Dermis blood vessel endothelial cell (primary cell): ENCODE measurements around the gene RAPGEF5. TPM values are rescaled to one million over a fixed set of nuclear protein-coding genes. Genes with fewer than 3 reads are reported as not detected.

Experiments used
- DNase-seq: peaks from one replicate; pipeline ENCODE4 v3.0.0; 2010
- total RNA-seq: library from RNA; depleted of rRNA; stranded (reverse); fragments of >200 nt; gene quantifications from 2 replicates; pipeline ENCODE4 v1.2.3, GENCODE V29; 2014

Gene RAPGEF5
- total RNA-seq, 1 donor from 2014 or later, result 269 TPM

DNA sequence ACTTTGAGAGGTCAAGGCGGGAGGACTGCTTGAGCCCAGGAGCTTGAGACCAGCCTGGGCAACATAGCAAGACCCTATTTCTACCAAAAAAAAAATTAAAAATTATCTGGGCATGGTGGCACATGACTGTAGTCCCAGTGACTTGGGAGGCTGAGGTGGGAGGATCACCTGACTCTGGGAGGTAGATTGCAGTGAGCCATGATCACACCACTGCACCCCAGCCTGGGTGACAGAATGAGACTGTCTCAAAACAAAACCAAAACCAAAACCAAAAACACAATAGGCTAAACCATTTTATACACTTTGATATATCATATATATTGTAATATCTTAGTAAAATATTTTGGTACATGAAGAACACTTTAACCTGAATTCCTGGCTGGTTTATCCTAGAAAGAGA lies 101.6 kb downstream of the RAPGEF5 start:
- DNase-seq, result no peak

DNA sequence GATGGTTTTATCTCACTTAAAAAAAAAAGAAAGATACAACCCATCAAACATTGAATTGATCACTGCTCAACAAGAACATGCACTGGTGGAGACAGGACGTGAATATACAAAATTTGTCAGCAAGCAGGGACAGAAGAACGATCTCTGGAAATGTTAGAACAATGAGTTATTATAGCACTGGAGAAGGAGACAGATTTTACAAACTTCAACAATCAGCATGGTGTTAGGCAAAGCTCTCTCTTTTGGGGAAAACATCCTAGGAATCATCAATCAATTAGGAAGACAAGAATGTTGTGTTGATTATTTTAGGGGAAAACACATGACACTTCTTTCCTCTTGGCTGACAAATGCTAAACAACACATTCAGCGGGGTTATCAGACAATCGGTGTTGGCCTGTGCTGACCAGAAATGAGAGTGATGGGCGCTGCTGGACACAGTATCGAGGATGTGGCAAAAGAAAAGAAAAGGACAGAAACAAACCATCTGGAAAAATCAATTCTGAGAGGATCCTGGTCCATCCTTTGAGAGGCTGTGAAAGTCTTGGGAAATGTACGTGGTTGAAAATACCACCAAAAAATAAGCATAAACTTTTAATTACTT lies 103.9 kb downstream of the RAPGEF5 start:
- DNase-seq, result no peak

DNA sequence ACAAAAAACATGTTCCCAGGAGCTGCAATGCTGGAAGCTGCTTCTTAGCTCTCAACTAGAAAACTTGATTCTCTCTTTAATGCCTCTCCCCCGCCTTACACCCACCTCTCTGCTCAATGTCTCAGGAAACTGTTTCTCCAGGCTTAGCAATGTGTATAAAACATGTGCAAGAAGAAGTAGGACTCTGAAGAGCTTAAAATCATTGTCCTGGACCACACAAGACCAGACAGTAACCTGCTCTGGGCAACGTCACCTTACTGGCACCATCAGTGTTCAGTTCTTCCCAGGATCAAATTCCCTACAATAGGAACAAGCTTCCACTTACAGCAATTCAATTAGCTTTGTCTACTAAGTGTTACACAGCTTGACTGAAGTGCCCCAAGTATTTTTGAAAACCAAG lies 104.9 kb downstream of the RAPGEF5 start:
- no peak for DNase-seq

DNA sequence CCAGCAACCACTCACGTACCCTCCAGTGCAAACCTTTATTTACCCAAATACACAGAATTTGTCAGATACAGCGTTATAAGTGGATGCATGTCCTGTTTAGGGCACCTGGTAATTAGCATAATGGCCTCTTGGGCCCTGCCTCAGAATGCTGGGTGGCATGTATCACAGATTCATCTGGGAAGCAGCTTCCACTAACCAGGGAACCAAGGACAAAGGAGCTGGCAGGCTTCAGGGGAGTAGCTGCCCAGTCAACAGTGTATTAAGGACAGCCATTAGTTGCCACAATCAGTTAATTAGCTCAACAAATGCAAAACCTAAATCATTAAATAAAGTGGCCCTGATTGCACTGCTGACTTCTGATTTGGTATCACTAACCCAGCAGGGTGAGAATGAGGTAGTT lies 105.7 kb downstream of the RAPGEF5 start:
- DNase-seq, result no peak

DNA sequence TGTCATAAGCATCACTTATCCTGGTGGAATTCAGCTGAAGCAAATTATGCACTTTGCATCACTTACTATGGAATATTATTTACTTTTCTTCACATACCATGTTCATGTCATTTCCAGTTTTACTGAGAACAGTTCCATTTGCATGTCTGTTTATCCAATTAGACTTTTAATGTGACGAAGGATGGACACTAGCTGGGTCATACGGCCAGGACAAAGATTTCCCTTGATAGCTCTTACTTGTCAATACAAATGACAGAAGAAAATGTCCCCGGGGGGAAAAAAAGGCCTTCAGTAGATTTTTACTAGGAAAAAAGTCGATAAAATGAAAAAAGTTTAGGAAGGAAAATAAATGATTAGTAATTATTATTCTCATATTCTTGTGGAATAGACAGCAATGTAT lies 106.6 kb downstream of the RAPGEF5 start:
- no peak for DNase-seq

DNA sequence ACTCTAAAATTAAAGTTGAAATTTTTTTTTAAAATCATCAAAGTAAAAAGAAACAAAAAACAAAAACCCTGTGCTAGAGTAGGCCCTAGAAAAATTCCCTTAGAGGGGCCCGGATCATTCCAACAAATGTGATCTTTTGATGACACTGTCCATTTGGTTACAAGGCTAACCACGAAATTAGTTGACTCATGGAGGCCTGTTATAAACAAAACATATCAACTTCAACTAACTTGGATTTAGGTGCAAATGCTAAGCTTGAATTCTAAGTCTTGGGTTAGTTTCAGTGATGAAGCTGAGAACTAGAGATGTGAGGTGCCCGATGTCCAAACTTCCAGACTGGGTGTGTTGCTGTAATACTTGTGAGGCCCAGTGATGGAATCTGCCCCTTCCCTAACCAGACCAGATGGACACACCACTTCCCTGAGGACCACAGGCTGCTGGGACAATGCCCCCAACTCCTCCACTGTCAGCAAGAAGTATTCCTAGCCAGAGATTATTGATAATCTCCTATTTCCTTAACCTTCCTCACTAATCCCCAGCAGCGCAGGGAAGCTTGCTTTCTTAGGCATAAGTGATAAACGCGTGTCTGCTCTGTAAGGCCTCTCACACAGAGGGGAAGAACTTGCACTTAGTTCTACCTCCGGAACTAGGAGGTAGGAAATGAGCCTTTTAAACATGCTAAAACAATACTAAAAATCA lies 108.7 kb downstream of the RAPGEF5 start:
- DNase-seq, result no peak

DNA sequence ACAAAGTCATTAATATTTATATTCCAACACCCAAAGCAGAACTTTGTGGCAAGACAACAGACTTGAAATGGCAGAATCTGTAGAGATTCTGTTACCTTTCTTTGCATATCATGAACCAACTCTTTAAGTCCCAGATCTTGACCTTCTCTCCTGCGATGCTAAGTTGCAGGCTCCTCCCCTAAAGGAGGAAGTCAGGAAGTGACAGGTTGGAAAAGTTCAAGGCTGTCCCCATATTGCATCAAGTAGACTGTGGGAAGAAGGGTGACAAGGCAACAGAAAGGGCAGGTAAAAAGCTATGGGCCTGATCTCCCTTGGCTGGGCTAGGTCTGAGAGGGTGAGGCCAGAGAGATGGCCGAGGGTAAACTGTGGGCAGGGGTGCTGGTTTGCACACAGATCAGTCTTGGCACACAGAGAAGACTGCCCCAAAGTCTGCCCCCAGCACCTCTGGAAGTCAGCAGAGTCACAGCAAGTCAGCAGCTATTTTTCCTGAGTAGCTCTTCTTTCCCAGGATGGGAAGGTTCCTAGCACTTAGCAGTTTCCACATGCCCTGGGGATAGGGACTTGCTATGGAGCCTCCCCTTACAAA lies 115.1 kb downstream of the RAPGEF5 start:
- no peak for DNase-seq

DNA sequence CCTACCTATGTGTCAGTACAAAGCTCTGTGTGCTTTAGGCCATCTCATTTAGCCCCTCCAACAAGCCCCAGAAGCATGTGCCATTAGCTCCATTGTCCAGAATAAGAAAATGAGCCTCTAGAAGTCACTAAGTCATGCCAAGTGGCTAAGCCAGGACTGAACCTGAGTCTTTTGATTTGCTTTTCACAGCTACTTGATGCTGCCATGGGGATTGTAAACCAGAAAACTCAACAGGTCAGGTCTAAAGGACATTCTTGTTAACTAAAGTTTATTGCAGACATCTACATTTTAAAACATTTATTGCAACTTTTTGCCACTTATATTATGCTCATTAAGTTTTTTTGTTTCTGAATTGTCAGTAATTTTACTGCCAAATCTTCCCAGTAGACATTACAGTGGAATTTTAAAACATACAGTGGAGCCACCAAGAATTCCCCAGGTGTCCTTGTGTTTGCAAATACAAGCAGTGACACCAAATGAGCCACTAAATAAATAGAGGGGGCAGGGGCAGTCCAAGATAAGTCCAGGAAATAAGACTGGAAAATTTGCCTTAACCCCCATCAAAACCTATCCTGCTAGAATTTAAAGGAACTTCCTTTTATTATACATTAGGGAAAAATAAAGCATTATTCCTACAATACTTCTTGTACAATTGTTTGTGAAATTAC lies 115.9 kb downstream of the RAPGEF5 start:
- no peak for DNase-seq

DNA sequence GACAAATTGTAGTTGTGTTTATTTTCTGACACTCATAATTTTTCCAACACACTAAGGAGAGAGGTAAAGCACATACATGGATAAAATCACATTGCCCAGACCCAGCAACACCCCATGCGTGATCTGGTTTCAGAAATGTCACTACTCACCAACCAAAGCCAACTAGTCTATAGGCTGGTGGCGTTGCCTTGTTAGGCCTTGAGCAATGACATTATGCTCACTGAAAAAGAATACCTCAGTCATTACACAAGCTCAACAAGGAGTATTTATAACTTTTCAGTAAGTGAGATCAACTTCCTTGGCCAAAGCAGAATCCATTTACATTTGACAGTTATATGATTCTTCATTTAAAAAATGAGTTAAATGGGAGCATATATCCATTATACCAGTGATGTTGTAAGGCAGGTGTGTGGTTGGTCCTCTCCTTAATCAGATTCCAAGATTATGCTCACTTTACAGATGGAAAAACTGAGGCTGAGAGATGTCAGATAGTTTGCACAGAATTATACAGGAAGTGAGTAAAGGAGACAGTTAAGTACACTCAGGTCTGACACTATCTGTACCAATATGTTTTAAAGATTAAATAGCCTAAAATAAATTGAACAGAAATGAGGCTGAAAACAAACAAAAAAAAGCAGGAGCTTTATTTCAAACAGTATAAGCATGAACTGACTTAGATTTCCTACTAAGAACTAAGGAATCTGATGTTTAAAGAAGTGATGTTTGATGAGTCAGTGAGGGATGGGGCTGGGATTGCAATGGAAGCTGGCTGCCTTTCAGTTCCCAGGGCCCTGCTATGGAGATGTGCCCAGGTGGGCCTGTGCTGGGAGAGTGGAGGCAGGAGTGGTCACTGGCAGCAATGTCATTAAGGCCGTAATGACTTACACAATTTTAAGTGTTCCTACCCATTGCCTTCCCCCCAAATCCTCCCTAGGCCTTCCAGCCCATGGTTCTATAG lies 118.3 kb downstream of the RAPGEF5 start:
- DNase-seq, result no peak

DNA sequence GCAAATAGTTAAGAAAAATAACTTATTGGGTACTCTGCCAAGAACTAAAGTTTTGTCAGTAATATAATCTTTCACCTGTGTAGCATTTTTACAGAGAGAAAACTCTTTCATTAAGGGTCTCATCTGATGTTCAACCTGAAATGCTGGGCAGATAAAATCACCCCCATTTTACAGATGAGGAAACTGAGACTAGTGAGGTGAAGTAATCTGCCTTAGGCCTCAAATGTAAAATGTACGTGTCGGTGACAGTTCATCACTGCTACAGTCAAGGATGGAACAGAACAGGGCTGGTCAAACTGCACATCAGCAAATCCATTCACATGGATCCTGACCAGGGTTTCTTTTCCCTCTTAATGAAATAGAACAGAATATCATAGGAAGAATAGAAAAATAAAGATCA lies 121.8 kb downstream of the RAPGEF5 start:
- no peak for DNase-seq

DNA sequence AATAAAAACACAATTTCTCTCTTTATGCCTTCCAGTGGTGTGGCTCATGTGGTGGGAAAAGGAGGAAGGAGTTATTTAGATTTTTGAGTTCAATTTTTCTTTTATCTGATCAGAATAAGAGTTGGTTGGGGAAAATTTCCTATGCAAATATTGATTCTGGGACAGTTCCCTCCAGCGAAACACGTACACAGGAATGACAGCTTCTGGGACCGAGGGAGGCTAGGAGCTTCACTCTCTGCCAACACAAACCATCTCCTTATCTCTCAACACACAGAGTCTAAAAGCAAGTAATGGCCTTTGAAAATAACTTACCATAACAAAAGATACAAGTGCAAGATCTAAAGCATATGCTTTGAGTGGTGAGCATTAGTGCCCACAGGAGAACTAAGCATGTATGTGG lies 122.7 kb downstream of the RAPGEF5 start:
- no peak for DNase-seq

DNA sequence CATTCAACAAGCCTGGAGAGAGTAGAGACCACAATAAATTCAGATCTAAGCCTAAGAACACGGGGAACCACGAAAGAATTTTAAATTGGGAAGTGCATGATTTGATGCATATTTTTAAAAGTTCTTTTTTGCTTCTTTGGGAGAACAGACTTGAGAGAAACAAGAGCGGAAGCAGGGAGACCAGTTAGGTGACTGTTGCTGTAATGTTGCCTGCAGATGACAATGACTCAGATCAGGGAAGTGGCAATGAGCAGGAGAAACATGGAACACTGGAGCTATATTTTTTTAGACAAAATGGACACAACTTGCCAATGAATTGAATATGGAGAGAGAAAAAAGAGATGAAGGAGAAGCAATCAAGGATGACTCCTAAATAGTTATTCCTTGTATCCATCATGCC lies 125.1 kb downstream of the RAPGEF5 start:
- DNase-seq, result no peak

DNA sequence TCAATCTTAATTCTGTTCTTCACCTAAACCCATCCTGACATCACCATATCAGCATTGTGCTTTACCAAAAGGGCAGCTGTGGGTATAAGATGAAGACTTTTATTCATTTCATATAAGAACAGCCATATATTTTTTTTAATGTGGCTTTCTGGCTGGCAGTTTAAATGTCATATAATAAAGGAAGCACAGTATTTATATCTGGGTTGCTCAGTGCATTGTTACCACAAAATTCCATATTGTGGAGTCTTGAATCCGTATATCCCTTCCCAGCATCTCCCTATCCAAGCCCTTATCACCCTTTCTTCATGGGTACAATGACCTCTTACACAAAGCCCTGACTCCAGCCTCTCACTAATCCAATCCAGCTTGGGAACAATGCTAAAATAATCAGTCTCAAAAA lies 125.8 kb downstream of the RAPGEF5 start:
- no peak for DNase-seq

DNA sequence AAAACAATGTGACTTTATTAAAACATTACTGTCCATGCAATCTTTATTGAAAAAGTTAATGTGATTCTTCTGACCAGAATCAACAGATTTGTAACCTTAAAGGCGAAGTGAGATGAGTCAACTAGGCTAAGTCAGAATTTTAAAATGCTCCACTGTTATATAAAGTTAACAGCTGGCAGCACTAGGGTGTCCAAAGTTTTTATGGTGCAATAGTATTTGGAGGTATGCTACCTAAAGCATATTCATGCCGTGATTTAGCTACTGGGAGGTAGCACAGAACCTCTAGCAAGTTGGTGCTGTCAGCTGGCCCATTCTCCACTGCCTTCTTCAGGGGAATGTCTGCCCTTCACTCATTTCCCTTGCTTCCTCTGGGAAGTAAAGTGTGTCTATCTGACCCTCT lies 126.7 kb downstream of the RAPGEF5 start:
- no peak for DNase-seq

DNA sequence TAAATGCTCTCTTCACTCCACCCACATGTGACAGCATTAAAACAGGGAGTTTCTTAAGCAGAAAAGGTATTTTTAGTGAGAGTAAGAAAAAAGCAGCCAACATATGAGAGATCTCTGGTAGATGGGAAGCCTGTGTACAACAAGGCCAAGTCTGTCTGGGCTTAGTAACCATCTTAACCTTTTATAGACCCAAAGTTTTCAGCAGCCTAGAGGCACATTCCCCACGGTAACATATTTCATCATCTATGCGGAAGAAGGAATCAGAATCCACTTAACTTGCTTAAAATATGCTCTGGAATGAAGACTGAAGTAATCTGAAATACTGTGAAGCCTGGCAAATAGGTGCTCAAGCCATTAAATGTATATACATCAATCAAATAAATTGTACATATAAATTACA lies 127.8 kb downstream of the RAPGEF5 start:
- no peak for DNase-seq

DNA sequence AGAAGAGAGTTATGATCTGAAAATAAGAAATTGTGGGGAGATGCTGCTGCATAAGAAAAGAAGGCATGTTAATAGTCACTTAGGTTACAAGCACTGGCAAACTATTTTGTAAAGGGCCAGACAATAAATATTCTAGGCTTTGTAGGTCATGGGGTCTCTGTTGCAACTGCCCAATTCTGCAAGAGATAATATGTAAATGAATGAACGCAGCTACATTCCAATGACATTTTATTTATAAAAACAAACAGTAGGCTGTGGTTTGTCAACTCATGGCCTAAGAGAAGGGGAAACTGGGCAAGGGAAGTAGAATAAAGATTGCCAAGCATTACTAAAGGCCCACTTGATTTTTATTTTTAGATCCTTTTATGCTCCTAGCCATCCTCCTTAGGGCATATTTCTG lies 133.1 kb downstream of the RAPGEF5 start:
- no peak for DNase-seq

DNA sequence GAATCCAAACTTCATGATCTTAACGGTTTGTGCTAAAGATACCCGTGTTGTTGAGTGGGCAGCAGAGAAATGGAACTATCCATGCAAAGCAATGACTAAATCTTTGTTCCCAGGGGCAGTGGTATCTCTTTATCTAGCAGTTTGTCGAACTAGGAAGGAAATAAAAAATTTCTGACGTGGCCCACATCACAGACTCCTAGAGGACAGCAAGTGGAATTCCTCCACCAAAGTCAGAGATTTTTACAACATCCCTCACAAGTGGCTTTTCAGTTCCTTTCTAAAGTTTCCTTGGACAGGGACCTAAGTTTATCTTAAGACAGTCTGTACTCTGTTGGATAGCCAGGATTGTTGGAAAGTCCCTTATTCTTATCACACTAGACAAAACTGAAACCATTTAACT lies 136.0 kb downstream of the RAPGEF5 start:
- peak; percentile 85 for DNase-seq

DNA sequence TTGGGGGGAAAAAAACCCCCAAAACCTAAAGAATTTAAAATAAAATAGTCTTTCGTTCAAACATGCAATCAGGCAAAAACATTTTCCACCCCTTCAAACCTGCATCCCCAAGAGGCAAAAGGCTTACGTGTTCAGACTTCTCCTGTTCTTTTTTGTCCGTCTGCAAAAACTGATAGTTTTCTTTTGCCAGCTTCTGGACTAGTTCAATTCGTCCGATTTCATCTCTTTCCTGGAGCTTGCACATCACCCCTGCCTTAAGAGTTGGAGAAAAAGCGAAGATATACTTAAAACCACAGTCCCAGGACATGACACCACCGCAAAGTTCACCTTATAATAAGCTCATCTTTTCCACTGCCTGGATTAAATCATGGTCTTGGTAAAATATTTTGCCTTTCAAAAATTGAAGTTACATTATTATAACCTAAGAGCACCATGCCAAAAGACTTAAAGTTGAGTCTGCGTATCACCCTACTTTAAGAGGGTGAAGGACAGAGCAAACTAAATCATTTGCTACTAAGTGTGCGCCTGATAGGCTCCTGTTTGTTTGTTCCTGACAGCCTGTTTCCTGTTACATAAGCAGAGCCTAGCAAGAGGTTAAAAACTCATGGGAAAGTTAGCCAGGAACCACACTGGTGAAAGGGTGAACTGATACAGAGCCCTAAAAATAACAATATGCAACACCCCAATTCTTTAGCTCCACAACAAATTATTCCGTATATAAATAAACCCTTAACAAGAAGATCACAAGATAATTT lies 137.0 kb downstream of the RAPGEF5 start:
- DNase-seq, result peak; percentile 96

DNA sequence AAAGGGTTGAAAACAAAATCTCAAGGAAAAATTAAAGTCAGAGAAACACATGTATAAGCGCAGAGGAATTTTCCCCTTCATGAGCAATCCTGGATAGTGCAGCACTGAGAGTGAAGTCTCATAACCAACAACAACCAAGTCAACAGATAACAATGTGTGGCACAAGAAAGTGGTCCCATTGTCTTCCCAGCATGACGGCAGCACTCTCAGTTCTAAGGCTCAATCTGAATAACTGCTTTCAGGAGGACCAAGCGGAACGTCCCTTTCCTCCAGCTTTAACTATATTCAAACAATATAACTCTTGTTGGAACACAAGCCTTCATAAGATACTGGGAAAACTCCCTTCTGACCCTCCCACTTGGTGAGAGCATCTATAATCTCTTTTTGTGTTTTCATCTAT lies 137.9 kb downstream of the RAPGEF5 start:
- DNase-seq, result peak; percentile 88

DNA sequence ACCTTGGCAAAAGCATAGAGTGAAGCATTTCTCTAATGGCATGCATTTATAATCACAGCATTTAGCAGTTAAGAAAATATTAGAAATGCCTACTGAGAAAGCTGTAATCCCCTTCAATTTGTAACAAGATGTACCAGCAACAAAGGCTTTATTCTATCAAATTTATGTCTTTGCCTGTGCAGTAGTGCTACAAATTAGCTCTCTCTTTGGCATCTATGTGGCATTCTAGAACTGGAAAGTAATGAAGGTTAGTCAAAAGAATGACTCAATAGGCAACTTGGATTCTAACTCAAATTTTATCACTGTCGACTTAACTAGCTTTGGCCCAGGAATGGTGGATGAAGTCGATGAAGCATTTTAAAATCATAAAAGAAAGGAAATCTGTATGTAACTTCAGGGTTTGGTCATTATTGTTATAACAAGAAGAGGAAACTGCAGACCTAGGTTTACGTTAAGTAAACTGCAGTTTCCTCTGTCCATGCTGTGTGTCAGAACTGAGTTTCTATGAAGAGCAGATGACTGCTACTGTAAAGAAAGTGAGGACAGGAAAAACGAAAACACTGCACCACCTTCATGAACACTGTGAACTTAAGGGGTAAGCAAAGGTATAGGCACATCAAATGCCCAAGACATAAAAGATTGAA lies 140.0 kb downstream of the RAPGEF5 start:
- DNase-seq, result peak; percentile 68

DNA sequence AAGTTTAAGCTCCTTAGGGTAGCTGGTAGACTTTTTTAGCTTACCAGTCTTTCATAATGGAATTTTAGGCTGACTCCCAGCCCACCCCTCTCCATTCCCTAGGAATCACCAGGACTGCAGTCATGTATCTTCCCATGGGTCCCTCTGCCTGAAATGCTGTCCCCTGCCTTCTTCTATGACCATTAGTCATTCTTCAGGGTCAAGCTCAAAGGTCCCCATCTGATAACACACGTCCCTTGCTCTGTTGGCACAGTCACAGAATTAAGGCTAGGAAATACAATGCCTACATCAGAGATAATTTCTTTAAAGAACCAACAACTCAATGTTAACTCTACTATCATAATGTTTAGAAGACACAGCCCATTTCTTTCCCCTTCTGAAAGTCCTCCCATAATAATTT lies 140.6 kb downstream of the RAPGEF5 start:
- peak; percentile 44 for DNase-seq
